HepG2 (cell line): ENCODE data around the gene HECTD1. TPM values are rescaled to one million over a fixed set of nuclear protein-coding genes. Genes with fewer than 3 reads are reported as not detected.

Experiments
- ATAC-seq: fragments of 200-7000 bp; cut with Tn5 transposase; 3 replicates; pipeline ENCODE4 v1.9.1; 2020; ENCODE audit warnings: mild to moderate bottlenecking, moderate library complexity
- BruUV-seq: library from RNA; stranded (reverse); fragments of 400-500 nt; replicated peaks from 2 replicates; lab custom pipeline; 2021; lab: Mats Ljungman, UMichigan
- CTCF ChIA-PET: fragments of 300-600 bp; formaldehyde crosslinking; extraction: SDS; loops from one replicate; lab custom pipeline; 2021; ENCODE audit warnings: low total read pairs, inconsistent platforms, low intra/inter-chr PET ratio; lab: Yijun Ruan, JAX
- POLR2A ChIA-PET: fragments of 350-600 bp; sonication (Branson Sonifier 250); formaldehyde crosslinking; loops from one replicate; lab custom pipeline; 2020; ENCODE audit warnings: antibody characterized with exemption, inconsistent platforms; lab: Yijun Ruan, JAX
- DNase-seq: peaks from one replicate; pipeline ENCODE4 v3.0.0-alpha.2; 2015; ENCODE audit warnings: low spot score
- FAIRE-seq: peaks from 3 replicates; lab custom pipeline; 2011; peaks lifted over from hg19 to GRCh38; lab: Jason Lieb, UNC
- H2AFZ ChIP-seq: one replicate; pipeline ENCODE4 v1.6.1; 2011; ENCODE audit warnings: low read length, inconsistent platforms
- H3K27ac ChIP-seq: fragments of 300-600 bp; 3 replicates; pipeline ENCODE4 v1.8.0; 2011; ENCODE audit warnings: mixed run types, mild to moderate bottlenecking, mixed read lengths, low read length, inconsistent platforms; ENCODE audit not compliant: insufficient read depth; ENCODE audit errors: extremely low read length
- H3K27me3 ChIP-seq, 2 experiments: fragments of 200-600 bp in 1 of 2; 2 replicates in 1 of 2; 3 replicates in 1 of 2; pipeline versions ENCODE4 v1.6.0 to v1.8.0; 2011; ENCODE audit warnings: low read length in 2 of 2, mild to moderate bottlenecking in 2 of 2, moderate library complexity in 2 of 2, inconsistent platforms in 1 of 2; ENCODE audit not compliant: insufficient read depth in 2 of 2, control insufficient read depth in 1 of 2
- H3K36me3 ChIP-seq, 2 experiments: fragments of 200-600 bp in 1 of 2; replicated peaks in 1 of 2; 2 replicates in 1 of 2; 3 replicates in 1 of 2; pipeline versions ENCODE4 v1.5.1 to v1.8.0; 2011; ENCODE audit warnings: low read length in 2 of 2, inconsistent platforms in 1 of 2; ENCODE audit not compliant: insufficient read depth in 2 of 2, control insufficient read depth in 1 of 2
- H3K4me1 ChIP-seq: 2 replicates; pipeline ENCODE4 v1.5.1; 2012; ENCODE audit warnings: low read length, inconsistent platforms; ENCODE audit not compliant: insufficient read depth
- H3K4me2 ChIP-seq: 2 replicates; pipeline ENCODE4 v1.6.0; 2011; ENCODE audit warnings: low read depth, low read length, inconsistent platforms
- H3K4me3 ChIP-seq, 3 experiments: fragments of 200-600 bp in 1 of 3; sonication (generic), shearing (Covaris generic) in 1 of 3; replicated peaks in 1 of 3; 2 replicates each; pipeline ENCODE4 v1.5.1; 2011 to 2016; ENCODE audit warnings: low read length in 3 of 3, inconsistent platforms in 2 of 3, low read depth in 2 of 3, mild to moderate bottlenecking in 2 of 3, control low read depth in 1 of 3, mixed read lengths in 1 of 3; ENCODE audit not compliant: insufficient read depth in 1 of 3
- H3K79me2 ChIP-seq: one replicate; pipeline ENCODE4 v1.6.1; 2011; ENCODE audit warnings: low read length, inconsistent platforms; ENCODE audit not compliant: insufficient read depth
- H3K9ac ChIP-seq: 2 replicates; pipeline ENCODE4 v1.6.0; 2011; ENCODE audit warnings: mild to moderate bottlenecking, low read depth, low read length, inconsistent platforms; ENCODE audit not compliant: insufficient read depth
- H3K9me3 ChIP-seq: 2 replicates; pipeline ENCODE4 v1.5.1; 2012; ENCODE audit warnings: mild to moderate bottlenecking, low read length
- H4K20me1 ChIP-seq: 2 replicates; pipeline ENCODE4 v1.6.0; 2011; ENCODE audit warnings: inconsistent platforms, mild to moderate bottlenecking, low read length, moderate library complexity; ENCODE audit not compliant: insufficient read depth
- DR1 ChIP-seq: sonication (generic); formaldehyde crosslinking; IDR thresholded peaks from 2 replicates; pipeline ENCODE4 v1.8.0; 2021; ENCODE audit warnings: mild to moderate bottlenecking, missing genetic modification reagents, inconsistent platforms
- RBM22 ChIP-seq: fragments of 200-400 bp; formaldehyde crosslinking; optimal IDR thresholded peaks from 2 replicates; pipeline ENCODE3; 2017; ENCODE audit warnings: mild to moderate bottlenecking, low read length, moderate library complexity
- ZBTB40 ChIP-seq, 2 experiments: fragments of 450-650 bp in 1 of 2; sonication (generic) in 1 of 2; formaldehyde crosslinking in 1 of 2; IDR thresholded peaks; 2 replicates each; pipeline versions ENCODE4 v1.6.1 to v1.8.0; 2016 to 2022; ENCODE audit warnings: antibody characterized with exemption in 1 of 2, mild to moderate bottlenecking in 1 of 2, missing genetic modification reagents in 1 of 2
- ZFP1 ChIP-seq: IDR thresholded peaks from 2 replicates; pipeline ENCODE4 v1.6.1; 2016
- ZHX2 ChIP-seq, 2 experiments: sonication (generic) in 1 of 2; formaldehyde crosslinking in 1 of 2; IDR thresholded peaks; 2 replicates each; pipeline versions ENCODE4 v1.6.1 to v1.9.0; 2014 to 2022; ENCODE audit warnings: antibody characterized with exemption in 1 of 2, borderline replicate concordance in 1 of 2, inconsistent platforms in 1 of 2, low read depth in 1 of 2, missing genetic modification reagents in 1 of 2
- WGBS: methylation state at CpG from one replicate; pipeline ENCODE4 v1.1.6; 2017; ENCODE audit warnings: low lambda C conversion rate; 5-methylcytosine and 5-hydroxymethylcytosine counted together
- in situ Hi-C: cut with HindIII; loops from 2 replicates; pipeline ENCODE4 v1.10.0; 2017; ENCODE audit warnings: low pct_unique_long_range_greater_than_20kb; ENCODE audit not compliant: extremely low pct_ligation_motif_present
- intact Hi-C: fragments of 100-400 bp; cut with micrococcal nuclease; formaldehyde crosslinking; loops from one replicate; pipeline ENCODE4 v1.10.0; 2022; ENCODE audit not compliant: unreplicated experiment
- polyA plus RNA-seq, 8 experiments: library from polyadenylated mRNA; depleted of rRNA in 3 of 8; stranded (reverse) in 7 of 8; unstranded in 1 of 8; fragments of >200 nt; fragmentation: Illumina TruSeq in 4 of 8; extraction: Trizol in 4 of 8; gene quantifications; 2 replicates each; pipeline versions ENCODE4 v1.2.1 to v1.2.3, GENCODE V29; 2011 to 2016; ENCODE audit warnings: low read depth in 4 of 8, missing spikeins in 1 of 8, mixed read lengths in 1 of 8; ENCODE audit not compliant: insufficient read depth in 1 of 8
- total RNA-seq, 5 experiments: library from RNA; depleted of rRNA; stranded (reverse); fragments of >200 nt; fragmentation: Illumina TruSeq; extraction: Trizol; gene quantifications; 2 replicates each; pipeline ENCODE4 v1.2.3, GENCODE V29; 2016; ENCODE audit warnings: low read depth in 1 of 5

Gene HECTD1
- total and polyA plus RNA-seq, 2 of the 13 experiments (the other 11 are each of a cell fraction or from before 2014, with no cell fraction given), result 312 to 560 TPM

DNA sequence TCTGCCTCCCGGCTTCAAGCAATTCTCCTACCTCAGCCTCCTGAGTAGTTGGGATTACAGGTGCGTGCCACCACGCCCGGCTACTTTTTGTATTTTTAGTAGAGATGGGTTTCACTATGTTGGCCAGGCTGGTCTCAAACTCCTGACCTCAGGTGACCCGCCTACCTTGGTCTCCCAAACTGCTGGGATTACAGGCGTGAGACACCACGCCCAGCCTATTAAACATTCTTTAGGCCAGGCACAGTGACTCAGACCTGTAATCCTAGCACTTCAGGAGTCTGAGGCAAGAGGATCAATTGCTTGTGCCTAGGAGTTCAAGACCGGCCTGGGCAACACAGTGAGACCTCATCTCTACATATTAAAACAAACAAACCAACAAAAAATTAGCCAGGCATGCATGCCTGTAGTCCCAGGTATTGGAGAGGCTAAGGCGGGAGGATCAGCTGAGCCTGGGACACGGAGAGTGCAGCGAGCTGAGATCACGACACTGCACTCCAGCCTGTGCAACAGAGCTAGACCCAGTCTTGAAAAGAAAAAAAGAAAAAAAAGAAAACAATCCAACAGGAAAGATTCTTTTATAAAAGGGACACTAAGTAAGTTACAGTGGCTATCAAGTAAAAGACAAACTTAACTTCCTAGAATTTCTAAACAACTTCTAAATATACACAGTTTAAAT lies 70.2 kb downstream of the HECTD1 start (continued):
- TF ChIP-seq ZHX2 (IDR thresholded peaks at IDR 0.05; ENCODE audit: low read depth), result no peak
- TF ChIP-seq ZHX2 (CRISPR knock-in tag; IDR thresholded peaks at IDR 0.05; ENCODE audit: borderline replicate concordance), result no peak
- no peak for TF ChIP-seq ZFP1 (CRISPR knock-in tag)
- no peak for TF ChIP-seq DR1 (CRISPR knock-in tag)
- TF ChIP-seq, all 625 proteins: peak for 7

GRCh38 chr14:31133133-31133532 lies 74.5 kb downstream of the HECTD1 start:
- WGBS, result 98% methylated on average over 6 of the region's 6 CpGs
- intact Hi-C loops, result no loop called here

More at GRCh38 chr14:31133133-31133532, 74.5 kb downstream of the HECTD1 start:
- peaks cover 42 to 89% of the 10 kb centered on the region in 2 experiments for H3K36me3 ChIP-seq
- no peak for FAIRE-seq
- no peak overlapping the region for H3K4me3 ChIP-seq
- DNase-seq, result no peak
- H3K9me3 ChIP-seq, result no peaks in the 10 kb centered on the region
- ChIA-PET CTCF (no interaction called here), POLR2A (no interaction called here)
- H3K79me2 ChIP-seq, result no peaks in the 10 kb centered on the region
- H4K20me1 ChIP-seq, result no peaks in the 10 kb centered on the region
- H3K9ac ChIP-seq, result no peak overlapping the region
- H3K27me3 ChIP-seq, result no peaks in the 10 kb centered on the region
- TF ChIP-seq RBM22 (peak; percentile 96), ZBTB40 (IDR thresholded peaks at IDR 0.05) (no peak), ZBTB40 (CRISPR knock-in tag; IDR thresholded peaks at IDR 0.05) (no peak)
- in situ Hi-C loops, result no loop called here
- no peak overlapping the region for H3K27ac ChIP-seq
- no peak overlapping the region for H2AFZ ChIP-seq
- H3K4me2 ChIP-seq, result no peak overlapping the region
- no TSS peak for BruUV-seq
- no peak for ATAC-seq
- H3K4me1 ChIP-seq, result peaks cover 8% of the 10 kb centered on the region
